Smooth muscle cell (in vitro differentiated cells): Measurements from ENCODE around the gene SNAP47. TPM values are rescaled to one million over a fixed set of nuclear protein-coding genes. Genes with fewer than 3 reads are reported as not detected.

Experiments
- DNase-seq: peaks from one replicate; lab custom pipeline; 2025; ENCODE audit not compliant: unreplicated experiment; lab: John Stamatoyannopoulos, UW
- H2AFZ ChIP-seq: fragments of 200-600 bp; sonication (generic); 2 replicates; pipeline ENCODE4 v1.6.0; 2016; ENCODE audit warnings: antibody characterized with exemption, low read depth, mild to moderate bottlenecking
- H3F3A ChIP-seq: fragments of 200-600 bp; sonication (generic); 2 replicates; pipeline ENCODE4 v1.6.0; 2017; ENCODE audit warnings: antibody characterized with exemption, low read depth
- H3K27ac ChIP-seq: fragments of 200-600 bp; sonication (generic); 2 replicates; pipeline ENCODE4 v1.5.1; 2016; ENCODE audit warnings: low read depth, mild to moderate bottlenecking
- H3K27me3 ChIP-seq: fragments of 200-600 bp; sonication (generic); 2 replicates; pipeline ENCODE4 v1.6.1; 2016; ENCODE audit warnings: low read depth, mild to moderate bottlenecking
- H3K36me3 ChIP-seq: fragments of 200-600 bp; sonication (generic); 2 replicates; pipeline ENCODE4 v1.5.1; 2016; ENCODE audit warnings: low read depth
- H3K4me1 ChIP-seq: fragments of 200-600 bp; sonication (generic); 2 replicates; pipeline ENCODE4 v1.5.1; 2016; ENCODE audit warnings: low read depth
- H3K4me2 ChIP-seq: fragments of 200-600 bp; sonication (generic); 2 replicates; pipeline ENCODE4 v1.6.0; 2016; ENCODE audit warnings: mild to moderate bottlenecking
- H3K4me3 ChIP-seq: fragments of 200-600 bp; sonication (generic); 2 replicates; pipeline ENCODE4 v1.5.1; 2016; ENCODE audit warnings: mild to moderate bottlenecking
- H3K79me2 ChIP-seq: fragments of 200-600 bp; sonication (generic); 2 replicates; pipeline ENCODE4 v1.6.0; 2016; ENCODE audit warnings: low read depth, mild to moderate bottlenecking
- H3K9ac ChIP-seq: fragments of 200-600 bp; sonication (generic); 2 replicates; pipeline ENCODE4 v1.6.0; 2016; ENCODE audit warnings: low read depth
- H3K9me3 ChIP-seq: fragments of 200-600 bp; sonication (generic); replicated peaks from 2 replicates; pipeline ENCODE4 v1.5.1; 2016; ENCODE audit warnings: low read depth
- H4K20me1 ChIP-seq: fragments of 200-600 bp; sonication (generic); 2 replicates; pipeline ENCODE4 v1.6.0; 2016; ENCODE audit warnings: low read depth
- WGBS: methylation state at CpG from one replicate; pipeline ENCODE4 v1.1.7; 2016; ENCODE audit warnings: low lambda C conversion rate; 5-methylcytosine and 5-hydroxymethylcytosine counted together
- polyA plus RNA-seq: library from polyadenylated mRNA; unstranded; fragments of >200 nt; fragmentation: Nextera tagmentation; extraction: Ambion mirVana; gene quantifications from 2 replicates; pipeline ENCODE4 v1.2.1, GENCODE V29; 2016
- total RNA-seq: library from RNA; depleted of rRNA; stranded (reverse); fragments of >200 nt; gene quantifications from 2 replicates; pipeline ENCODE4 v1.2.3, GENCODE V29; 2014
- TF ChIP-seq, protein P1 (sequence below): fragments of 200-600 bp; sonication (generic); IDR thresholded peaks from 2 replicates; pipeline ENCODE4 v1.5.1; 2017; ENCODE audit warnings: borderline replicate concordance, mild to moderate bottlenecking, antibody characterized with exemption; ENCODE audit not compliant: insufficient read depth, poor library complexity, severe bottlenecking

SNAP47 gene
- total and polyA plus RNA-seq, 2 experiments from 2014 or later, result 26.2 to 42.4 TPM

DNA sequence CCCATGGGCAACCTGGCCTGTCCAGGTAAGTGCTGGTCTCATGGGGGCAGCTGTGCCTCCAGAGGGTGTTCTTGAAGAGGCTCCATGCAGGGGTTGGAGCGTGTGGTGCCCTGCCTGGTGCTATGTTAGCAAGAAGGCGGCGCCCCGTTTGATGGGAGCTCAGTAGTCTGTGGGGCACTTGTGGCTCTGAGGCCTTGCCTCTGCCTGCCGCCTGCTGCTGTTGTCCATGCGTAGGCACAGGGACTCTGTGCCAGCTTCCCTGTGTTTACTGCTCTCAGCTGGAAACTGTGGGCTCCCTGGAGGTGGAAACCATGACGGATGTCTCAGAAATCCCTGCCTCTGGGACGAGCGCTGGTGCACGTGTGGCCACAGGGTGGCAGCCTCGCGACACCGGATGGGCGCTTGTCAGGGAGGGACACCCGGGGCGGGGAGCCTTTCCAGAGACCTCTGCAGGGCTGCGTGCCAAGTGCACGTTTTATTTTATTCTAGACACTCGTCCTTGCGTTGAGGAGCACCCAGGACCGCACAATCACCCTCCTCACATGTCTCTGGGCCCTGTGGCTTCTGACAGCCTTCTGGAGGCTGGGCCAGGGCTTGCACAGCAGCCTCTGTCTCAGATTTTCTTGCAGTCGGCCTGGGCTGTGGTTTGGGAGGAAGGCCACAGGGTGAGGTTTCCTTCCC, 27.1 kb downstream of the SNAP47 start:
- 22% methylated on average over 22 of the region's 22 CpGs for WGBS
- H3K27ac ChIP-seq, result peak overlapping the region; percentile 43
- H3F3A ChIP-seq, result peaks cover 15% of the 10 kb centered on the region
- H4K20me1 ChIP-seq, result peaks cover 97% of the 10 kb centered on the region
- peaks cover 4% of the 10 kb centered on the region for H3K4me1 ChIP-seq
- no peaks in the 10 kb centered on the region for H3K27me3 ChIP-seq
- H3K9me3 ChIP-seq, result no peaks in the 10 kb centered on the region
- TF ChIP-seq, protein P1, sequence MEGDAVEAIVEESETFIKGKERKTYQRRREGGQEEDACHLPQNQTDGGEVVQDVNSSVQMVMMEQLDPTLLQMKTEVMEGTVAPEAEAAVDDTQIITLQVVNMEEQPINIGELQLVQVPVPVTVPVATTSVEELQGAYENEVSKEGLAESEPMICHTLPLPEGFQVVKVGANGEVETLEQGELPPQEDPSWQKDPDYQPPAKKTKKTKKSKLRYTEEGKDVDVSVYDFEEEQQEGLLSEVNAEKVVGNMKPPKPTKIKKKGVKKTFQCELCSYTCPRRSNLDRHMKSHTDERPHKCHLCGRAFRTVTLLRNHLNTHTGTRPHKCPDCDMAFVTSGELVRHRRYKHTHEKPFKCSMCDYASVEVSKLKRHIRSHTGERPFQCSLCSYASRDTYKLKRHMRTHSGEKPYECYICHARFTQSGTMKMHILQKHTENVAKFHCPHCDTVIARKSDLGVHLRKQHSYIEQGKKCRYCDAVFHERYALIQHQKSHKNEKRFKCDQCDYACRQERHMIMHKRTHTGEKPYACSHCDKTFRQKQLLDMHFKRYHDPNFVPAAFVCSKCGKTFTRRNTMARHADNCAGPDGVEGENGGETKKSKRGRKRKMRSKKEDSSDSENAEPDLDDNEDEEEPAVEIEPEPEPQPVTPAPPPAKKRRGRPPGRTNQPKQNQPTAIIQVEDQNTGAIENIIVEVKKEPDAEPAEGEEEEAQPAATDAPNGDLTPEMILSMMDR, result peak; percentile 85
- peaks cover 5% of the 10 kb centered on the region for H3K79me2 ChIP-seq
- no peak overlapping the region for H3K4me3 ChIP-seq
- no peak overlapping the region for H2AFZ ChIP-seq
- peak; percentile 58 for DNase-seq
- H3K9ac ChIP-seq, result no peak overlapping the region
- no peaks in the 10 kb centered on the region for H3K36me3 ChIP-seq
- no peak overlapping the region for H3K4me2 ChIP-seq

DNA sequence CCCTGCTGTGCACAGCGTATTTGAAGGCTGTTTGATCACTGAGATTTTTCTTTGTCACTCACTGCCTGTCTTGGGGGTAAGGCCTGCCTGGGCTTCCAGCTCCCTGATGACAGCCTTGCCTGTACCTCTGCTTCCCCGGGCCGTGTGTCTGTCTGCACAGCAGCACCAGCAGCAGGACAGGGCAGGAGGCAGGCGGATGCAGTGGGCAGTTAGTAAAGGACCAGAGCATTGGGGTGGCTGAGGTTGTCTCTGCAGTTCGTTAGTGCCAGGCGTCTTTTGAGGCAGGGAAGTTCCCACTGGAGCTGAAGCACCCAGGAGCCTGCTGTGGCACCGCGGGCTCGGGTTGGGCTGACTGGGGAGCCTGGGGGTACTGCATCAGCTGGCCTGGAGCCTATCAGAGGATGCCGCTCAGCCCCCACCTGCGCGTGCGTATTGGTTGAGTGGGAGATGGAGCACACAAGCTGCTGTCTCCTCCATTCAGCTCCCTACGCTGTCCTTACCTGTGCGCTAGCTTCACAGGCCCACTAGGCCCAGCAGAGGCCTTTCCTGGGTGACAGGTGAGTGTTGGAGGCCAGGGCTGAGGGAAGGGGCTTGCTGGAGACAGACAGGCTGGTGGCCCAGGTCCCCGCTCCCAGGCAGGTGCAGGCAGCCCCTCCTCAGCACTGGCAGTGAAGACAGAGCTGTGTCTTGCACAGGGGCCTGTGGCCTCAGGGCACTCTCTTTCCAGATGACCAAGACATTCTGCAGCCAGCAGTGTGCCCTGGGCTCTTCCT, 28.2 kb downstream of the SNAP47 start:
- no peak overlapping the region for H2AFZ ChIP-seq

DNA sequence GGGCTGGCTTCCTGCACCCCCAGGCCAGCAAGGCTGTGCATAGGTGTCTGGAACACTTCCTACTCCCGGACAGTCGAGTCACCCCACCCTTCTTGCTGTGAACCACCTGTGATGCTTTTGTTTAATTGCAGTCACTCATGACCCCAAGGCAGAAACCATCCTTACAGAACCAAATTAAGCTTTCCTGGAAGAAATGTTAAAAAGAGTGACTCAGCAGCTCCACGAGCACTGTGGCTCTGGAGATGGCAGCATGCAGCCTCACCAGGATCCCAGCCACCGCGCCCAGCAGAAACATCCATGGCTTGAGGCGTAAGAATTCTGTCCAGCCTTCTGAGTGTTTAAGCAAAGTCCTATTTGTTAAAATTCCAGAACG, 28.8 kb downstream of the SNAP47 start:
- Histone ChIP-seq H3K4me1 (no peaks in the 10 kb centered on the region), H3F3A (peaks cover 10% of the 10 kb centered on the region), H4K20me1 (peaks cover 96% of the 10 kb centered on the region), H3K9me3 (no peaks in the 10 kb centered on the region), H3K4me2 (no peak overlapping the region), H3K36me3 (no peaks in the 10 kb centered on the region), H3K9ac (no peak overlapping the region), H2AFZ (no peak overlapping the region), H3K27ac (no peak overlapping the region), H3K79me2 (peaks cover 5% of the 10 kb centered on the region), H3K4me3 (no peak overlapping the region), H3K27me3 (no peaks in the 10 kb centered on the region)
- DNase-seq, result no peak
- 59% methylated on average over 7 of the region's 7 CpGs for WGBS
- TF ChIP-seq, protein P1, result no peak

More for the DNA sequence above, 28.2 kb downstream of the SNAP47 start:
- H3K4me2 ChIP-seq, result no peak overlapping the region
- H3K36me3 ChIP-seq, result no peaks in the 10 kb centered on the region
- no peaks in the 10 kb centered on the region for H3K9me3 ChIP-seq
- H3K27ac ChIP-seq, result peak overlapping the region; percentile 12
- peaks cover 97% of the 10 kb centered on the region for H4K20me1 ChIP-seq
- H3K9ac ChIP-seq, result no peak overlapping the region
- no peaks in the 10 kb centered on the region for H3K27me3 ChIP-seq
- peaks cover 4% of the 10 kb centered on the region for H3K4me1 ChIP-seq
- H3F3A ChIP-seq, result peaks cover 15% of the 10 kb centered on the region
- peaks cover 5% of the 10 kb centered on the region for H3K79me2 ChIP-seq
- DNase-seq, result no peak
- TF ChIP-seq, protein P1, result no peak
- 94% methylated on average over 16 of the region's 16 CpGs for WGBS
- no peak overlapping the region for H3K4me3 ChIP-seq
